Activated CD4-positive, alpha-beta memory T cell treated with anti-CD3 and anti-CD28 coated beads, Interleukin-2, amount 10 ng/mL, durations not matched to agents 7 days and 5 days (primary cell): ENCODE results near the gene INPP5A. TPM values are rescaled to one million over a fixed set of nuclear protein-coding genes. Genes with fewer than 3 reads are reported as not detected.

Experiments used
- CTCF ChIA-PET: fragments of 350-600 bp; sonication (Branson Sonifier 250); formaldehyde crosslinking; loops from one replicate; lab custom pipeline; 2021; ENCODE audit warnings: antibody characterized with exemption, inconsistent platforms; lab: Charles Lee
- POLR2A ChIA-PET: fragments of 350-600 bp; sonication (Branson Sonifier 250); formaldehyde crosslinking; loops from one replicate; lab custom pipeline; 2021; ENCODE audit warnings: antibody characterized with exemption; lab: Charles Lee
- DNase-seq: peaks from one replicate; pipeline ENCODE4 v3.0.0-alpha.2; 2020
- H3K27ac Mint-ChIP-seq: one replicate; pipeline ENCODE4 v1.8.0; 2021; ENCODE audit warnings: mild to moderate bottlenecking, mixed read lengths
- H3K27me3 Mint-ChIP-seq: one replicate; pipeline ENCODE4 v1.8.0; 2021; ENCODE audit warnings: mixed read lengths
- H3K36me3 Mint-ChIP-seq: one replicate; pipeline ENCODE4 v1.8.0; 2021; ENCODE audit warnings: low read depth, mixed read lengths
- H3K4me1 Mint-ChIP-seq: one replicate; pipeline ENCODE4 v1.8.0; 2021; ENCODE audit warnings: mixed read lengths
- H3K4me3 Mint-ChIP-seq: one replicate; pipeline ENCODE4 v1.8.0; 2021; ENCODE audit warnings: mild to moderate bottlenecking, mixed read lengths
- H3K9me3 Mint-ChIP-seq: one replicate; pipeline ENCODE4 v1.8.0; 2021; ENCODE audit warnings: mixed read lengths
- total RNA-seq, 2 experiments: library from RNA; stranded (reverse); gene quantifications; one replicate each; pipeline ENCODE4 v1.2.3, GENCODE V29; 2021

INPP5A gene
- total RNA-seq, 2 experiments from 2014 or later: 9.3 to 9.5 TPM

DNA sequence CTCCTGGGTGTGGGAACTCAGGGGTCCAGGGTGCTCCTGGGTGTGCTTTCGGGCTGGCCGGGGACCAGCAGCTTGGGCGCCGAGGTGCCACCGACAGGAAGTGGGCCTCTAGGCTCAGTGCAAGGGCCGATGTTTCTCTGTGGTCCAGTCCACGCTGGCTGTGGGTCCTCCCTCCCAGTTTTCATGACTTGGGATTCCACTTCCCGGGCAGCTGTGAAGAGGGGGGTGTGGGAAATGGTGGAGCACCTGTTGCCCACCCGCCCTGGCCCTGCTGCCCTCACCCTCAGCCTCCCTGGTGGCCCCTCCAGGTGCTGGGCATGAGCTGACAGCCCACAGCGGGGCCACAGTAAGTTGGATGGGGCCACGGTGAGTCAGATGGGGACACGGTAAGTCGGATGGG lies 189.8 kb downstream of the INPP5A start:
- no peaks in the 10 kb centered on the region for H3K27me3 Mint-ChIP-seq
- no peak overlapping the region for H3K27ac Mint-ChIP-seq
- no peak overlapping the region for H3K4me3 Mint-ChIP-seq
- no peaks in the 10 kb centered on the region for H3K9me3 Mint-ChIP-seq
- no peaks in the 10 kb centered on the region for H3K36me3 Mint-ChIP-seq
- no peaks in the 10 kb centered on the region for H3K4me1 Mint-ChIP-seq
- ChIA-PET POLR2A (no interaction called here), CTCF (no interaction called here)
- no peak for DNase-seq

DNA sequence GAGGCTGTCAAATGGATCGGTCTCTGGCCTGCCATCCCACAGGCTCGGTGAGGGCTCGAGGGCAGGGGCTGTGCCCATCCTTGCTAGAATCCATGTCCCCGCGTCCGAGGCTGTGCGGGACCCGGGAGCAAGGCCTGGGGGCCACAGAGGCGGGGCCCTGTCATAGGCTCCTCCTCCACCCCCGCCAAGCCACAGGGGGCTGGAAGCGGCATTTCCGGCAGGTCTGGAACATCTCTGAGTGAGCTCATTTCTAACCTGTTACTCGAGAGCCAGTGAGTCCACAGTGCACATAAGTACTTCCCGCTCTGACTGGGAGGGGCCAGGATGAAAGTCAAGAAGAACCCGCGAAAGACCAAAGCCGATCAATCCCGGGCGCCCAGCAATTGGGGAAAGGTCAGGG lies 190.7 kb downstream of the INPP5A start:
- no peak for DNase-seq
- H3K36me3 Mint-ChIP-seq: no peaks in the 10 kb centered on the region
- ChIA-PET CTCF (no interaction called here), POLR2A (no interaction called here)
- H3K27ac Mint-ChIP-seq: no peak overlapping the region
- H3K9me3 Mint-ChIP-seq: no peaks in the 10 kb centered on the region
- no peaks in the 10 kb centered on the region for H3K4me1 Mint-ChIP-seq
- no peak overlapping the region for H3K4me3 Mint-ChIP-seq
- no peaks in the 10 kb centered on the region for H3K27me3 Mint-ChIP-seq

DNA sequence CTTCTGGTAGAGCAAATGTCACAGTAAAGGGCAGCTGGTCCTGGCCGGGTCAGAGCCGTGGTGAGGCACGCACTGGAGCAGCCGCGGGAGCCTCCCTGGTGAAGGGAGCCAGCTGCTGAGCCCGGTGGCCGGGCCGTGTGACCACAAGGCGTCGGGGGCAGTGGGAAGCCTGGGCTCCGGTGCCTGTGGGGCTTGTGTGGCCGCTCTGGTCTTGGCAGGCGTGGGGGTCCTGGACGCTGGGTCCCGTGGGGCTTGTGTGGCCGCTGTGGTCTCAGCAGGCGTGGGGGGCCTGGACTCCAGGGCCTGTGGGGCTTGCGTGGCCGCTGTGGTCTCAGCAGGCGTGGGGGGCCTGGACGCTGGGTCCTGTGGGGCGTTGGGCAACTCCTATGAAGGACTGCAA lies 191.2 kb downstream of the INPP5A start:
- H3K4me1 Mint-ChIP-seq: no peaks in the 10 kb centered on the region
- H3K27ac Mint-ChIP-seq: no peak overlapping the region
- DNase-seq: no peak
- H3K27me3 Mint-ChIP-seq: no peaks in the 10 kb centered on the region
- ChIA-PET CTCF (no interaction called here), POLR2A (no interaction called here)
- no peaks in the 10 kb centered on the region for H3K36me3 Mint-ChIP-seq
- no peak overlapping the region for H3K4me3 Mint-ChIP-seq
- no peaks in the 10 kb centered on the region for H3K9me3 Mint-ChIP-seq

DNA sequence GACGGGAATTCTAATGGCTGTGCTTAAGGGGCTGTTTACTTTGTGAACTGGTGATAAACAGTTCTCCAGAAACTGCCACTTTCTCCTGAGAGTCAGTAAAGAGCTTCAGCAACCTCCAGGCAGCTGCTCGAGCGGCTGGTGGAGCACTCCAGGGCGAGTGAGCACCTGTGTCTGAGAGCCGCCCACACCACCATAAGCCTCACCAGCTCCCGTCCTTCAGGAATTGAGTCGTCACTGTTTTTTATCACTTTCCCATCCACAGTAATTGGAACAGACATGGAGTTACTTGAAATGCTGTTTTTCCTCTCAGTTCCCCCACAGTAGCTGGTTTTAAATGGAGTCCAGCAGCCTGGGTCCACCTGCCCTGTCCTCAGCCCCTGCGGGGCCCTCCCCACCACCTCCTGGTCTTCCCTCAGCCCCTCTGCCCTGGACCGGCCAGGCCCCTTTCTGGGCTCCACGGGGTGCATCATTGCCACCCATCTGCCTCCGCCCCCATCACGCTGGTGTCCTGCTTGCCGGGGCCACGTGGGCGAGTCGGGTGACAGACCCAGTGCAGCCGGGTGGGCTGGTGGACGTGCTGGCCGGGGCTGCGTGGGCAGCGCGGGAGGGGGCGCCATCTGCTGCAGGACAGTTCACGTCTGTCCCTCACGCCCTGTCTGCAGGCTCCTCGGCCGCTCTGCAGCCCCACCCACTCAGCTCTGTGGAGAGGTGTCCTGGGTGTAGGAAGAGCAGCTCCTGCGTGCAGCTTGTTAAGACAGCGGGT lies 192.4 kb downstream of the INPP5A start:
- Mint-ChIP-seq H3K36me3 (no peaks in the 10 kb centered on the region), H3K4me3 (no peak overlapping the region), H3K27me3 (no peaks in the 10 kb centered on the region), H3K27ac (no peak overlapping the region), H3K4me1 (no peaks in the 10 kb centered on the region), H3K9me3 (no peaks in the 10 kb centered on the region)
- no peak for DNase-seq
- POLR2A ChIA-PET: no interaction called here
- CTCF ChIA-PET: no interaction called here

DNA sequence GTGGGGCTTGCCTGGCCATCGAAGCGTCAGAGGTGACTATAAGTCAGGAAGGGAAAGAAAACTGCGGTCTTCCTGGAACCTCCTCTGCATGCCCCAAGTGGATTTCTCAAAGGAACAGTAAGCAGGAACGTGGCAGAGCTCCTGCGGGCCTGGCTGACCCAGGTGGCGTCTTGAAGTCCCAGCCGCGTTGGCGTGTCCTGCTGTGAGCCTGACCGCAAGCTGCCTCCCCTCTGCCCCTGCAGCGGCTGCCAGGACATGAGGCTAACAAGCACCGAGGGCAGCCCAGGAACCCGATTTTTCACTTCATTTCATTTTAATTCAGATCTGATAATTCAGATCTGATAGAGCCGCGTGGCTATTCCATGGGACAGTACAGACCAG lies 193.0 kb downstream of the INPP5A start:
- Mint-ChIP-seq H3K9me3 (no peaks in the 10 kb centered on the region), H3K4me3 (no peak overlapping the region), H3K27me3 (no peaks in the 10 kb centered on the region), H3K36me3 (no peaks in the 10 kb centered on the region), H3K4me1 (no peaks in the 10 kb centered on the region), H3K27ac (no peak overlapping the region)
- DNase-seq: no peak
- CTCF ChIA-PET: no interaction called here
- POLR2A ChIA-PET: no interaction called here

DNA sequence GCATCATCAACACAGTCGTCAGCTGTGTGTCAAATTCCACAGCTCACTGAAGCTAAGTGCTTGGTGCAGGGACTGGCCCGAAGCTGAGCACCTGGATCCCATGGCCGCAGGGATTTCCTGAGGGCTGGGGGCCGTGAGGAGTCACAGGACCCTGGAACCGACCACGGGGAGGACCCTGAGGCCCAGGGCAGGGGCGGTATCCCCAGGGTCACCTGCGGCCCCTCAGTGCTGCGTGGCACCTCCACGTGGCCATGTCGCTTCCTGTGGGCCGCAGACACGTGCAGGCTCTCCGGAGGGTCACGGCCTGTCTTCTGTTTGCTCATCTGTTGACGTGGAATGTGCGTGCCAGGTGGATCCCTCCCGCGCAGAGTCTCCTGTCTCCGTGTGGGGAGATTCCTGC lies 194.9 kb downstream of the INPP5A start:
- no peaks in the 10 kb centered on the region for H3K9me3 Mint-ChIP-seq
- H3K27me3 Mint-ChIP-seq: no peaks in the 10 kb centered on the region
- DNase-seq: no peak
- H3K4me1 Mint-ChIP-seq: no peaks in the 10 kb centered on the region
- ChIA-PET POLR2A (no interaction called here), CTCF (no interaction called here)
- no peak overlapping the region for H3K27ac Mint-ChIP-seq
- H3K36me3 Mint-ChIP-seq: no peaks in the 10 kb centered on the region
- H3K4me3 Mint-ChIP-seq: no peak overlapping the region

DNA sequence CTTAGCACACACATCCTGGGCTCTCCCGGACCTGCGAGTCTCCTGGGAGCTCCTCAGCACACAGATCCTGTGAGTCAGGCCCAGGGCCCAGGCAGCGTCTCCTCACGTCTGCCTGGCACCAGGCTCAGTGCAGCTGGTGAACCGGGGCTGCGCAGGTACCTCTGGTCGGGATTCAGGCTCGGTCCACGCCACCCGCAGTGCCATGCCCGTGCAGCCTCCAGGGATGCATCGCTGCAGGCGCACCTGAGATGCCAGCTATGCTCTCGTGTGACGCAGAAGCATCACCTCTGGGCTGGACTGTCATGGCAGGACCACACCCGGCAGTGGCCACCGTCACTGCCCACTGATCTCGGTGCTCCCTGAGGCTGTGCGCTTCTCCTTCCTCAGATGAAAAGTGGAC lies 196.3 kb downstream of the INPP5A start:
- H3K27ac Mint-ChIP-seq: no peak overlapping the region
- no peaks in the 10 kb centered on the region for H3K4me1 Mint-ChIP-seq
- H3K27me3 Mint-ChIP-seq: no peaks in the 10 kb centered on the region
- DNase-seq: no peak
- CTCF ChIA-PET: no interaction called here
- no peaks in the 10 kb centered on the region for H3K36me3 Mint-ChIP-seq
- no peaks in the 10 kb centered on the region for H3K9me3 Mint-ChIP-seq
- POLR2A ChIA-PET: no interaction called here
- no peak overlapping the region for H3K4me3 Mint-ChIP-seq

DNA sequence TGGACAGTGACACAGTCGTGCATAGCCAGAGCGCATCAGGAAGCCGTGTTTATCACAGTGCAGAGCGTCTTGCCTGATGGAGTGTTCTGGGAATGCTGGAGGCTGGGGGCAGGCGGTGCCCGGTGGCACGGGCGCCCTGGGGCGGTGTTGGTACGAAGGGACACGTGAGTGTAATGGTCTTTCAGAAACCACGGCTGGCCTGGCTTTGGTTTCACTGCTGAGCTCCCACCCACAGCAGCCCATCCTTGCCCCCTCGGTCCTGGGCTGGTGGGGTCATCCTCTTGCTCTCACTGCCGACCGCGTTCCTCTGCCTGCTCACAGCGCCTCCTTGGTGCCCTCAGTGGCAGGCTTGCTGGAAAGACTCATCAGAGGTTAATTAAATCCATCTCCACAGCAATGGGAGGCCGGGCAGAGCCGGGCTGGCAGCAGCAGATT lies 197.8 kb downstream of the INPP5A start:
- no peak for DNase-seq
- ChIA-PET CTCF (no interaction called here), POLR2A (no interaction called here)
- Mint-ChIP-seq H3K36me3 (no peaks in the 10 kb centered on the region), H3K4me3 (no peak overlapping the region), H3K27me3 (no peaks in the 10 kb centered on the region), H3K4me1 (no peaks in the 10 kb centered on the region), H3K9me3 (no peaks in the 10 kb centered on the region), H3K27ac (no peak overlapping the region)

DNA sequence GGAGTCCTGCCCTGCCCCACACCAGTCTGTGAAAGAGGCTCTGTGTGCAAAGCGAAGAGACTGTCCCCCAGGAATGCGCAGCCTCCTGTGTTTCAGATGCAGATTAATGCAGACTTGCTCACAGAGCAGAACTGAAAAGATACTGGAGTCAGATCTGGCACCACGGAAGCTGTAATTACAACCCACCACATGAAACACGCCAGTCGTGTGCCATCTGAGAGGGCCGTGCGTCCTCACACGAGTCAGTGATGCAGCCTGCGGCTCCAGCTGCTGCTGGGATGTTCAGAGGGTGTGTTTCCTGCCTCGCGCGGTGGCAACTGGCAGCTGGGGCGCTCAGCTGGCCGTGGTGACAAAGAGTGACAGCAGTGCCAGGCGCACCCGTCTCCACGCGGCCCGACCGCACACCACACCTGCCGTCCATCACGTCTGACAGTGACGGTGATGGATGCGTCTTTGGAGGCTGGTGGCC lies 198.4 kb downstream of the INPP5A start:
- Mint-ChIP-seq H3K4me3 (no peak overlapping the region), H3K4me1 (no peaks in the 10 kb centered on the region), H3K36me3 (no peaks in the 10 kb centered on the region), H3K9me3 (no peaks in the 10 kb centered on the region), H3K27ac (no peak overlapping the region), H3K27me3 (no peaks in the 10 kb centered on the region)
- DNase-seq: no peak
- ChIA-PET POLR2A (no interaction called here), CTCF (no interaction called here)

DNA sequence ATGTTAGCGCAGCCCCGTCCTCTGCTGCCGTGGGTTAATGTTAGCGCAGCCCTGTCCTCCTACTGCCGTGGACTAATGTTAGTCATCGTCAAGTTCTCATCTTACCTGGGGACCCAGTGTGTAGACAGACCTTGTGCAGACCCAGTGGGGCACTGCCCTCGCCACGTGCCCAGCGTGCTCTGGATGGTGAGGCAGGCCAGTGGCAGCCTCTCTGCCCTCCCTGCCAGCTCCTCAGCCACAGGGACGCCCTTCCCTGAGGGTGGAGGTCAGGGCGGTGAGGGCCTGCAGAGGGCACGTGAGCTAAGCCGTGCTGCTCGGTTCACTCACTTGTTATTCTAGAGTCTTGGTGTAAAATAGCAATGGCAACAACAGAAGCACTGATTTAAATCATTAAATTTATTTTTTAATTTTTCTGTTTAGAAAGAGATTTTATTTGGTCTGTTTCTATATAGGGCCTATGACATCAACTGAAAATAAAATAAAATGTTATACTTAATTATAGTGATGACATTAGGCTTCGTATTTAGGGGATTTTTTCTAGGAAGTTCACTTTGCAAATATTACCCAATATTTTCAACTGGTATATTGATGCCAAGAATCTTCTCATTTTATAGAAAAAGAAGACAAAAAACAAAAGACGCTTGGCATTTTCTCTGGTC lies 199.9 kb downstream of the INPP5A start:
- Mint-ChIP-seq H3K4me1 (no peaks in the 10 kb centered on the region), H3K27me3 (no peaks in the 10 kb centered on the region), H3K27ac (no peak overlapping the region), H3K4me3 (no peak overlapping the region), H3K36me3 (no peaks in the 10 kb centered on the region), H3K9me3 (no peaks in the 10 kb centered on the region)
- POLR2A ChIA-PET: no interaction called here
- DNase-seq: no peak
- CTCF ChIA-PET: no interaction called here

DNA sequence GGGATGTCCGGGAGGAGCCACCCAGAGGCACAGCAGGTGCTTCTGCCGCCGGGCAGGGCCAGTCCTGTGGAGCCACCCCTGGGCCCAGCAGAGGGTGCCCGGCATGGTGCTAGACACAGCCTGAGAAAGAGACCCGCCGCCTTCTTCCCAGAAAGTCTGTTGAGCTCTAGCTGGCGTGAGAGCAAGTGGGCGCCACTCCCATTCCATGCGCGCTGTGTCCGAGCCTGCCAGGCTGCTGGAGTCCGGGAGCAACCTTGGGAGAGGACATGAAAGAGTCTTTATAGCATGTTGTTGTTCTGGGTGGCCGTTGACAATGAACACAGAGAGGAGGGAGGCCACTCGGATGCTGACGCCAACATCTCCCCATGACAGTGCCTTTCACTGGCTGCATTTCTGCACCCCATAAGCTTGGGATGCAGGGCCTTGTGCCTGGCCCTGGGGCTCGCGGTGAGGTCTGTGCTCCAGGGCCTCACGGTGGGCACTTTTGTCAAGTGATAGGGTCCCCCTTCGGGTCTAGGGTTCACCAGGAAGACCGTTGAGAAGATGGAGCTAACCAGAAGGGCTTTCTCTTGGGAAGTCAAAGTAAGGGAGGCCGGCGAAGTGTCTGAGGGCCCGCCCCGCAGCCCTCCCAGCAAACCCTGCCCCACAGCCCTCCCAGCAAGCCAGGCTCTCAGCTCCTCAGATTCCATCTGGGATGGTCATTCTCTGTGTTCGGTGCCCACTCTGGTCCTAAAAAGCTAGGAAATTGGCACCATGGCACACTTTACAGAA lies 201.1 kb downstream of the INPP5A start:
- H3K4me1 Mint-ChIP-seq: no peaks in the 10 kb centered on the region
- no peak overlapping the region for H3K4me3 Mint-ChIP-seq
- CTCF ChIA-PET: no interaction called here
- H3K36me3 Mint-ChIP-seq: no peaks in the 10 kb centered on the region
- DNase-seq: no peak
- POLR2A ChIA-PET: no interaction called here
- no peaks in the 10 kb centered on the region for H3K9me3 Mint-ChIP-seq
- no peak overlapping the region for H3K27ac Mint-ChIP-seq
- H3K27me3 Mint-ChIP-seq: no peaks in the 10 kb centered on the region

DNA sequence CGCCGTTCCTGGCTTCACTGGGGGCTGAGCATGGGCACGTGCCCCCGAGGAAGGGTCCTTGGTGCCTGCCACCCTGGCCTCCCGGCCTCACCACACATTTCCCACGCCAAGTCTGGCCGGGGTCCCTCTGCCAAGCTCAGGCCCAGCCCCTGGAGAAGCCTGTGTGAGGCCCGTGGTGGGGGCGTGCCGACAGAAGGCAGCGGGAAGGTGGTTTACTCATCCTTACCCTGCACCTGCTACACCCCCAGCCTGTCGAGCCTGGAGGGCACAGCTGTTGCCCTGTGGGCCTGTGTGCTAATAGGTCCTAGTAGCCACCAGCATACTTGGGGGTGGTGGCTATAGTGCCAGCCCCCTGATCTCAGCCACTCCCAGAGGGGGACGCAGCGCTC lies 201.6 kb downstream of the INPP5A start:
- DNase-seq: no peak
- H3K27ac Mint-ChIP-seq: no peak overlapping the region
- no peaks in the 10 kb centered on the region for H3K27me3 Mint-ChIP-seq
- ChIA-PET POLR2A (no interaction called here), CTCF (no interaction called here)
- no peak overlapping the region for H3K4me3 Mint-ChIP-seq
- H3K36me3 Mint-ChIP-seq: no peaks in the 10 kb centered on the region
- no peaks in the 10 kb centered on the region for H3K4me1 Mint-ChIP-seq
- H3K9me3 Mint-ChIP-seq: no peaks in the 10 kb centered on the region

DNA sequence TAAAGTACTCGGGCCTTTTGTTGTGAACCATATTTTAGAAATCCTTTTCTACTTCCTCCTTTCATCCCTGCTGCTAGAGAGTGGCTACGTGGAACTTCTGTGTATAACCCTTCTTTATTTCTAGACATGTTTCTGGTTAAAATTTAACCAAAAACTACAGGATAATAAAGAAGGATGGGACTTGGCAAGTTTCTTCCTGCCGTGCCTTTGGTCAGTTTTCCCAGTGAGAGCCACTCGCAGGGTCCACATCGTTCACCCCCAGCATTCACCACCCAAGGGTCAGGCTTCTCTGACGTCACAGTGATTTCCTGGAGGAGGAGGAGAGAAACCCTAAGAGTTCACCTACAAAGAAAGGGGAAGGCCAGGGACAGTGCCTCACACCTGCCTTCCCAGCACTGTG lies 203.0 kb downstream of the INPP5A start:
- ChIA-PET CTCF (no interaction called here), POLR2A (no interaction called here)
- H3K9me3 Mint-ChIP-seq: no peaks in the 10 kb centered on the region

More for the DNA sequence above, 203.0 kb downstream of the INPP5A start:
- Mint-ChIP-seq H3K27ac (no peak overlapping the region), H3K27me3 (no peaks in the 10 kb centered on the region), H3K36me3 (no peaks in the 10 kb centered on the region), H3K4me3 (no peak overlapping the region), H3K4me1 (no peaks in the 10 kb centered on the region)
- no peak for DNase-seq
